Left ventricle myocardium inferior (tissue), 1 donor: ENCODE results near the gene PTPRT. TPM values are rescaled to one million over a fixed set of nuclear protein-coding genes. Genes with fewer than 3 reads are reported as not detected.
"Not testable (repeated sequence)": the region's sequence is repeated elsewhere in the genome, so short reads cannot be mapped to it uniquely, and the experiment has no call there.

Experiments
- DNase-seq: peaks from one replicate; pipeline ENCODE4 v3.0.0-alpha.2; 2020
- H3K27ac ChIP-seq: fragments of 200-600 bp; replicated peaks from 2 replicates; pipeline ENCODE4 v1.8.0; 2021
- H3K27me3 ChIP-seq: fragments of 200-600 bp; 2 replicates; pipeline ENCODE4 v1.8.0; 2021; ENCODE audit warnings: low read depth
- H3K36me3 ChIP-seq: fragments of 200-600 bp; 2 replicates; pipeline ENCODE4 v1.8.0; 2021
- H3K4me1 ChIP-seq: fragments of 200-600 bp; 2 replicates; pipeline ENCODE4 v1.8.0; 2021
- H3K4me3 ChIP-seq: fragments of 200-600 bp; 2 replicates; pipeline ENCODE4 v1.8.0; 2021; ENCODE audit warnings: mild to moderate bottlenecking, moderate library complexity
- H3K9me3 ChIP-seq: fragments of 200-600 bp; replicated peaks from 2 replicates; pipeline ENCODE4 v1.8.0; 2021
- intact Hi-C: fragments of 100-400 bp; cut with micrococcal nuclease; formaldehyde crosslinking; loops from one replicate; pipeline ENCODE4 v1.11.0; 2022
- total RNA-seq: library from RNA; stranded (reverse); fragmentation: NEBNext Ultra II Directional; extraction: Animal tissue kit (Norgen Biotek cat#: 25700); gene quantifications from one replicate; pipeline ENCODE4 v1.2.1, GENCODE V29; 2021
- TF ChIP-seq, protein P1 (sequence below): fragments of 200-600 bp; IDR thresholded peaks from 2 replicates; pipeline ENCODE4 v1.8.0; 2021; ENCODE audit warnings: antibody characterized with exemption, mild to moderate bottlenecking, borderline replicate concordance
- donor health status: DM: no; HTN: yes; CAD: no; lungs with severe emphysema.

PTPRT gene
- total RNA-seq, 1 donor from 2014 or later: 0.08 TPM

DNA sequence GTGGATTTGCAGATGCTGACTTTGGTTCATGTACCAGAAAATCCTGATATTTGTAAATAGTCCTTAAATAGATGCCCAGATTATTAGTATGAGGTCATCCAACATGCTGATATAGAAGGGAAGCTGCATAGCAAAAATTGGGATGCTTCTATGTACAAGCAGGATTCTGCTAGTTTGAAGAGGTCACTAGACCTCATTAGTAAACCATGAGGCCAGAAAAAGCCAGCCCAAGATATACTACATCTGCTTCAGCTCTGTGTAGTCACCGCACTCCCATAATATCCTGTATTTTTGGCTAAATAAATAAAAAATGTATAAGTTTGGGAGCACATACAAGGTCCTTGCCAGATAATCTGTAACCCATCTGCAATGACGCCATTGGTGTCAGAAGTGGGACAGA, 13.0 kb downstream of the PTPRT start:
- Histone ChIP-seq H3K9me3 (peaks cover 7% of the 10 kb centered on the region), H3K4me3 (no peak overlapping the region), H3K36me3 (no peaks in the 10 kb centered on the region), H3K27me3 (peaks cover 33% of the 10 kb centered on the region), H3K27ac (no peak overlapping the region), H3K4me1 (no peaks in the 10 kb centered on the region)
- intact Hi-C loops: no loop called here
- no peak for DNase-seq
- TF ChIP-seq, protein P1, sequence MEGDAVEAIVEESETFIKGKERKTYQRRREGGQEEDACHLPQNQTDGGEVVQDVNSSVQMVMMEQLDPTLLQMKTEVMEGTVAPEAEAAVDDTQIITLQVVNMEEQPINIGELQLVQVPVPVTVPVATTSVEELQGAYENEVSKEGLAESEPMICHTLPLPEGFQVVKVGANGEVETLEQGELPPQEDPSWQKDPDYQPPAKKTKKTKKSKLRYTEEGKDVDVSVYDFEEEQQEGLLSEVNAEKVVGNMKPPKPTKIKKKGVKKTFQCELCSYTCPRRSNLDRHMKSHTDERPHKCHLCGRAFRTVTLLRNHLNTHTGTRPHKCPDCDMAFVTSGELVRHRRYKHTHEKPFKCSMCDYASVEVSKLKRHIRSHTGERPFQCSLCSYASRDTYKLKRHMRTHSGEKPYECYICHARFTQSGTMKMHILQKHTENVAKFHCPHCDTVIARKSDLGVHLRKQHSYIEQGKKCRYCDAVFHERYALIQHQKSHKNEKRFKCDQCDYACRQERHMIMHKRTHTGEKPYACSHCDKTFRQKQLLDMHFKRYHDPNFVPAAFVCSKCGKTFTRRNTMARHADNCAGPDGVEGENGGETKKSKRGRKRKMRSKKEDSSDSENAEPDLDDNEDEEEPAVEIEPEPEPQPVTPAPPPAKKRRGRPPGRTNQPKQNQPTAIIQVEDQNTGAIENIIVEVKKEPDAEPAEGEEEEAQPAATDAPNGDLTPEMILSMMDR: no peak

DNA sequence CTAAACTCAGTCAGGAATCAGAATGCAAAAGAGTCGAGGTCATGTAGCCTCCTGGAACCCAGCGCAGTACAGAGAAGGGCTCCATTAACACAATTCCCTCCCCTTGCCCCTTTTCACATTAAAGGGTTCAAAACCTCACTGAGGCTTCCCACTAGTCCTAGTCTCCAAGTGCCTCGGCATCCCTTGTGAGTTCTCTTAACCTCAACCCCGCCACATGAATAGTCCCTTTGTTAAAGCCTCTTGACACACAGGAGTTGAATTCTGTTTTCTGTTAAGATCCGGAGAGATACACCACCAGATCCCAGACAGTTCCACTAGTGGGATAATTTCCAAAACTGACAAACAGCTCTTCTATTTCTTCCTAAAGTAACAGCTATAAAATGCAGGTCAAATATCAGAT, 17.8 kb downstream of the PTPRT start:
- DNase-seq: no peak
- Histone ChIP-seq H3K4me1 (no peaks in the 10 kb centered on the region), H3K27me3 (peaks cover 46% of the 10 kb centered on the region), H3K9me3 (peaks cover 2% of the 10 kb centered on the region), H3K27ac (no peak overlapping the region), H3K4me3 (no peak overlapping the region), H3K36me3 (no peaks in the 10 kb centered on the region)
- intact Hi-C loops: no loop called here
- TF ChIP-seq, protein P1: no peak

DNA sequence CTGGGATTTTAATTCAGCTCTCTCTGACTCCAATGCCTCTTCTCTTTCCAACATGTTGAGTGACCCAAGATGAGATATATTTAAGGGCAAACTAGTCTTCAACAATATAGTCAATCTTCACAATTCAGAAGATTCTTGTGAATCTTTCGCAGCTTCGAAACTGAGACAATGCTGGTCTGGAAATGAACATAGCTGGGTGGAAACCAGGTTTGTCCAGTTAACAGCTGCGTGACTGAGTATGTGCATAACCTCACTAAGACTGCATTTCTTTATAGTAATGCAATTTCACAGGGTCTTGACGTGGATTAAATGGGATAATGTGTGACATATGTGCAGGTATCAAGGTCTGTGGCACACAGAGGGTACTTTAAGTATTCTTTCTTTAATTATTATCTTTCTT, 18.9 kb downstream of the PTPRT start:
- H3K27me3 ChIP-seq: peaks cover 50% of the 10 kb centered on the region
- H3K4me3 ChIP-seq: no peak overlapping the region
- H3K4me1 ChIP-seq: no peaks in the 10 kb centered on the region
- intact Hi-C loops: no loop called here
- no peaks in the 10 kb centered on the region for H3K9me3 ChIP-seq
- TF ChIP-seq, protein P1: no peak
- no peak for DNase-seq
- H3K36me3 ChIP-seq: no peaks in the 10 kb centered on the region
- H3K27ac ChIP-seq: no peak overlapping the region

DNA sequence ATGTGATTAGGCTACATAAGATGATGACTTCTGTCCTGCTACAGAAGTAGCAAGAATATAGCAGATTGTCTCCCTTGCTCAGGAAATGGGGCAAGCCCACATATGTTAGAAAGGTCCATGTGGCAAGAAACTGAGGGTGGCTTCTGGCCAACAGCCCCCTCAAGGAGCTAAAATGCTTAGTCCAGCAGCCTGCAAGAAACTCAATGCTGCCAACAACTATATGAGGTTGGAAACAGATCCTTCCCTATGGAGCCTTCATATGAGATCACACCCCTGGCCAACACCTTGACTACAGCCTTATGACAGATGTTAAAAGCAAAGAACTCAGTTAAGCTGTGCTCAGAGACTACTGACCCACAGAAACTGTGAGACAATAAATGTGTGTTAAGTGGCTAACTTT, 22.1 kb downstream of the PTPRT start:
- Histone ChIP-seq H3K9me3 (peaks cover 6% of the 10 kb centered on the region), H3K4me3 (no peak overlapping the region), H3K4me1 (no peaks in the 10 kb centered on the region), H3K27me3 (peaks cover 39% of the 10 kb centered on the region), H3K36me3 (no peaks in the 10 kb centered on the region), H3K27ac (no peak overlapping the region)
- TF ChIP-seq, protein P1: no peak
- intact Hi-C loops: no loop called here
- DNase-seq: no peak

DNA sequence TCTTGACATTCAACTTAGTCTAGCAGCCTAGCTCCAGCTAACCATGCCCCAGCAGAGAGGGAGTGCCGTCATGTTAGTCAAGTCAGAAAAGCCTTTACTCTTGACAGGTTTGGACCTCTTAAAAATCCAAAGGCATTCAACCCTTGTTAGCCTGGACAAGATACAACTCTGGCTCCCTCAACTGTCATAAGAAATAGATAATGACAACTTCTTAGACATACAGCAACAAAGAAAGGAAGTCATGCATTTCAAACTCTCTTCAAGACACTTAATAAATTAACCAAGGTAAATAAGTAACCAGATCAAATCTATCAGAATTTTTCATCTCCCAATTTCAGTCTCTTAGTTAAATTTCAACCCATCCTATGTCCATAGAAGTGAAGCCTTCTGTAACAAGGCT, 22.7 kb downstream of the PTPRT start:
- no peaks in the 10 kb centered on the region for H3K4me1 ChIP-seq
- H3K36me3 ChIP-seq: no peaks in the 10 kb centered on the region
- TF ChIP-seq, protein P1: no peak
- intact Hi-C loops: no loop called here
- H3K4me3 ChIP-seq: no peak overlapping the region
- H3K27ac ChIP-seq: no peak overlapping the region
- DNase-seq: no peak
- peaks cover 33% of the 10 kb centered on the region for H3K27me3 ChIP-seq
- H3K9me3 ChIP-seq: peaks cover 6% of the 10 kb centered on the region

DNA sequence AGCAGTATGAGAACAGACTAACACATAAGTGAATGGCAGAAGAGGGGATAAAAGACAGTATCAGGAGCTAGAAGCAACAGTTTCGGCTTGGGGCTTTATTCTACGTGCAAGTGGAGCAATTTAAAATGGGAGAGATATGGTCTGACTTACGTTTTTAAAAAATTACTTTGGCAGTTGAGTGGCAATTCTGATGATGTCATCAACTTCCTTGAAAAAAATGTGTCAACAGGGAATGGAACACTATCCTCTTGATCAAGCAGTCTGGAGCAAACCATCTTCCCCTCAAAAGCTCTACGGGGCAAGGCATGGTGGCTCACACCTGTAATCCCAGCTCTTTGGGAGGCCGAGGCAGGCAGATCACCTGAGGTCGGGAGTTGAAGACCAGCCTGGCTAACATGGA, 24.1 kb downstream of the PTPRT start:
- no peak overlapping the region for H3K27ac ChIP-seq
- peaks cover 19% of the 10 kb centered on the region for H3K27me3 ChIP-seq
- H3K36me3 ChIP-seq: no peaks in the 10 kb centered on the region
- TF ChIP-seq, protein P1: no peak
- H3K4me1 ChIP-seq: no peaks in the 10 kb centered on the region
- peaks cover 6% of the 10 kb centered on the region for H3K9me3 ChIP-seq
- DNase-seq: no peak
- intact Hi-C loops: no loop called here
- H3K4me3 ChIP-seq: no peak overlapping the region

DNA sequence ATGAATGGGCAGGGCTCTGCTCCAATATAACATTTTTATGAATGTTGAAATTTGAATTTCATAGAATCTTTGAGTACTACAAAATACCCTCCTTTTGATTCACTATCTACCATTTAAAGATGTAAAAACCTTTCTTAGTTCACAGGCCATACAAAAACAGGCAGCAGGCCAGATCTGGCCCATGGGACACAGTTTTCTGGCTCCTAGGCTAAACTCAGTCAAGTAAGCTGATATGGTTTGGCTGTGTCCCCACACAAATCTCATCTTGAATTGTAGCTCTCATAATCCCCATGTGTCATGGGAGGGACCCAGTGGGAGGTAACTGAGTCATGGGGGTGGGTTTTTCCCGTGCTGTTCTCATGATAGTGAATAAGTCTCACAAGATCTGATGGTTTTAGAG, 25.0 kb downstream of the PTPRT start:
- intact Hi-C loops: not testable (repeated sequence)
- H3K27me3 ChIP-seq: peaks cover 11% of the 10 kb centered on the region

More for the DNA sequence above, 25.0 kb downstream of the PTPRT start:
- not testable (repeated sequence) for H3K36me3 ChIP-seq, H3K4me3 ChIP-seq, H3K9me3 ChIP-seq, H3K4me1 ChIP-seq, H3K27ac ChIP-seq
- peak; percentile 41 for DNase-seq
